Measurements from ENCODE around the gene SIRPB2.

Gene SIRPB2

DNA sequence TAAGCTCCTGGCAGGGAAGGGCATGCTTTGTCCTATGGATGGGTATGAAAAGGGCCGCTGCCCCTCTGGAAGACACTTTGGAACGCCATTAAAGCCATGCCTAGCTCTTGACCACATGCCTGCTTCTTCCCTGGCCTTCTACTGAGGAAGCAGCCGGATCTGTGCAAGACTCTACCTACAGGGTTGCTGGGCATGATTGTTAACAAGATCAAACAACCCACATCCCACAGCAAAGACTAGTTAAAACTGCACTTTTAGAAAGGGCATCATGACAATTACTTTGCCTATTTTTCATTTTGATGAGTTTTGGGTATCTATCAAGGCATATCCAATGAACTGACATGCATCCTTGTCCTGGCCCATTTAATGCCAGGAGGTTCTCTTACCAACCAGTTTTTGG lies 50.1 kb downstream of the SIRPB2 start:
- H3K9me3 ChIP-seq (ENCODE audit: control insufficient read depth, low read length) = no peaks in the 10 kb centered on the region
- no peak overlapping the region for H3K4me3 ChIP-seq (ENCODE audit: extremely low read depth, insufficient read depth, low read length, poor library complexity, severe bottlenecking)
- no peak overlapping the region for H3K27ac ChIP-seq (ENCODE audit: low read depth, low read length, severe bottlenecking)
- 96 to 100% methylated on average over 2 to 3 of the region's 3 CpGs for WGBS, 2 experiments (ENCODE audit: insufficient coverage in 2 of 2)
- H3K4me1 ChIP-seq (ENCODE audit: control insufficient read depth, insufficient read depth, low read length, poor library complexity, severe bottlenecking) = no peaks in the 10 kb centered on the region
- peaks cover 54% of the 10 kb centered on the region for H3K36me3 ChIP-seq (ENCODE audit: control insufficient read depth, insufficient read depth, low read length)

DNA sequence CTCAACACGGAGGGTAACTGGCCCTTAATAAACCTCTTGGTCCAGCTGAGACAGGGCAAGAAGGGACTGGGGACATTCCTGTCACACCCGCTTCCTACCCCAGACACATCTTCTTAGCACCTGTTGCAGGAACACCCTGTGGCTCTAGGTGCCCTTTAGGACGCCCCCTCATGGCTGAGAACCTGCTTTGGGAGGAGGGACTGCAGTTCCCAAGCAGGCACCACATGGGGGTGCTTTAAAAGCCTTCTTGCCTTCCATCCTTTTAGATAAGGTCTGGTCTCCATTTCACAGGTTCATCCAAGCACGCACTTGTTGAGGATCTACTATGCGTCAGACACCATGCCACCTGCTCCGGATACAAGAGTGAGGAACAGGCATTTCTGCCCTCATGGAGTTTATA lies 51.2 kb downstream of the SIRPB2 start:
- Histone ChIP-seq H3K27ac (ENCODE audit: low read depth, low read length, severe bottlenecking) (no peak overlapping the region), H3K36me3 (ENCODE audit: control insufficient read depth, insufficient read depth, low read length) (peaks cover 42% of the 10 kb centered on the region), H3K9me3 (ENCODE audit: control insufficient read depth, low read length) (no peaks in the 10 kb centered on the region), H3K4me3 (ENCODE audit: extremely low read depth, insufficient read depth, low read length, poor library complexity, severe bottlenecking) (no peak overlapping the region), H3K4me1 (ENCODE audit: control insufficient read depth, insufficient read depth, low read length, poor library complexity, severe bottlenecking) (no peaks in the 10 kb centered on the region)
- WGBS, 2 experiments (ENCODE audit: insufficient coverage in 2 of 2) = 81 to 92% methylated on average over 6 of the region's 6 CpGs

DNA sequence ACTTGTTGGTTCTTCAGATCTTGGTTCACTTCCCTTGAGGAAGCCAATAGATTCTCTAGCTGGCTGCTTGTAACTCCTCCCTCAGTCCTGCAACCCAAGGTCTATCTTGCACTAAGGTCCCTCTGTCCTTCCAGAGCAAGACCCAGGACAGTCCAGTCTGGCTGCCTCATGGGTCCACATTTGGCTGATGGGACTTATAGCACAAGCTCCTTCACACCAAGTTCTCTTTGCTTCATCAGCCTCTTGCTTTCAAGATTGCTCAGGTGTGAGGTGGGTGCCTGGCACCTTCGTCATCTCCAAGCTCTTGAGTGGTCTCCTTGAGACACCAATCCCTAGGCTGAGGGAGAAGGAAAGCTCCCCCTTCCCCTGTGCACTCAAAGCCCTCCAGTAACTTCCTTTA lies 52.9 kb downstream of the SIRPB2 start:
- Histone ChIP-seq H3K4me1 (ENCODE audit: control insufficient read depth, insufficient read depth, low read length, poor library complexity, severe bottlenecking) (no peaks in the 10 kb centered on the region), H3K36me3 (ENCODE audit: control insufficient read depth, insufficient read depth, low read length) (peaks cover 26% of the 10 kb centered on the region), H3K27ac (ENCODE audit: low read depth, low read length, severe bottlenecking) (no peak overlapping the region), H3K9me3 (ENCODE audit: control insufficient read depth, low read length) (no peaks in the 10 kb centered on the region), H3K4me3 (ENCODE audit: extremely low read depth, insufficient read depth, low read length, poor library complexity, severe bottlenecking) (no peak overlapping the region)
- 83% methylated on average over 1 of the region's 1 CpG; no CpG with 5 or more reads in 1 of the 2 experiments for WGBS, 2 experiments (ENCODE audit: insufficient coverage in 2 of 2)

DNA sequence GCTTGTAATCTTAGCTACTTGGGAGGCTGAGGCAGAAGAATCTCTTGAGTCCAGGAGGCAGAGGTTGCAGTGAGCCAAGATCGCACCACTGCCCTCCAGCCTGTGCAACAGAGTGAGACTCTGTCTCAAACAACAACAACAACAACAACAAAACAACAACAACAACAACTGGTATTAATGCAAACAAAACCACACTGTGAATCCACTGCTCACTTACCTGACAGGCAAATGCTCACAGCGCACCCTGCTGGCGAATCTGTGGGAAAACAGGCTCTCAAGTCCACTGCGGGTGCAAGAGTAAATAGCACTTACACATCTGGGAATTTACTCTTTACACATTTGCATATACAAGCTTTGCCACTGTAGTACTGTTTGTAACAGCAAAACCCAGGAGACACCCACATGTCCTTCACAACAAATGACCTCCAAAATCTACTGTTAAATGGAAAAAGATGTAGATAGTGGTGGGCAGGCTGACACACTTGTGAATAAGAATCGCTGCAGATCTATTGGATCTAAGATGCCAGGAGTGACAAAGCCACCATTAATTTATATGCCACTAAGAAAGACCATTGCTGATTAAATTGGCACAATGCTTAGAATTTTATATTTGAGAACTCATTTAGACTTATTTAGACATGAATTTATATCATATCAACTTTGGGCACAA lies 53.9 kb downstream of the SIRPB2 start:
- Histone ChIP-seq H3K9me3 (ENCODE audit: control insufficient read depth, low read length) (no peaks in the 10 kb centered on the region), H3K4me1 (ENCODE audit: control insufficient read depth, insufficient read depth, low read length, poor library complexity, severe bottlenecking) (no peaks in the 10 kb centered on the region), H3K4me3 (ENCODE audit: extremely low read depth, insufficient read depth, low read length, poor library complexity, severe bottlenecking) (no peak overlapping the region), H3K36me3 (ENCODE audit: control insufficient read depth, insufficient read depth, low read length) (peaks cover 16% of the 10 kb centered on the region), H3K27ac (ENCODE audit: low read depth, low read length, severe bottlenecking) (no peak overlapping the region)
- WGBS, 2 experiments (ENCODE audit: insufficient coverage in 2 of 2) = 6 to 11% methylated on average over 4 of the region's 5 CpGs

DNA sequence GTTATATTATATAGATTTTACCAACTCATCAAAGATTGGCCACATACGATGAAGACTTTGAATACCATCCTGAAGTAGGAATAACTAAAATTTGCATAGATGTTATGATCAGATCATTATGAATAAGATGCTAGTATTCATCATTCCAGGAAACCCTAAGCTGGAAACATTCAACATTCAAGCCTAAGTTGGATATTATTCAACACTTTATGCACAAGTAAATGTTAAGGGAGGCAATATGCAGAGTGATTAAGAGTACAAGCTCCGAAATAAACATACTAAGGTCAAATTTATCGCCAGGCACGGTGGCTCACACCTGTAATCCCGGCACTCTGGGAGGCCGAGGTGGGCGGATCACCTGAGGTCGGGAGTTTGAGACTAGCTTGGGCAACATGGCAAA lies 55.0 kb downstream of the SIRPB2 start:
- WGBS, 2 experiments (ENCODE audit: insufficient coverage in 2 of 2) = 87 to 98% methylated on average over 5 to 6 of the region's 8 CpGs
- no peak overlapping the region for H3K27ac ChIP-seq (ENCODE audit: low read depth, low read length, severe bottlenecking)
- H3K4me1 ChIP-seq (ENCODE audit: control insufficient read depth, insufficient read depth, low read length, poor library complexity, severe bottlenecking) = no peaks in the 10 kb centered on the region

GRCh38 chr20:1435337-1435699 lies 55.9 kb downstream of the SIRPB2 start:
- H3K4me1 ChIP-seq (ENCODE audit: control insufficient read depth, insufficient read depth, low read length, poor library complexity, severe bottlenecking) = no peaks in the 10 kb centered on the region
- H3K27ac ChIP-seq (ENCODE audit: low read depth, low read length, severe bottlenecking) = no peak overlapping the region

More for the DNA sequence above, 55.0 kb downstream of the SIRPB2 start:
- no peaks in the 10 kb centered on the region for H3K9me3 ChIP-seq (ENCODE audit: control insufficient read depth, low read length)
- no peak overlapping the region for H3K4me3 ChIP-seq (ENCODE audit: extremely low read depth, insufficient read depth, low read length, poor library complexity, severe bottlenecking)
- peaks cover 5% of the 10 kb centered on the region for H3K36me3 ChIP-seq (ENCODE audit: control insufficient read depth, insufficient read depth, low read length)

DNA sequence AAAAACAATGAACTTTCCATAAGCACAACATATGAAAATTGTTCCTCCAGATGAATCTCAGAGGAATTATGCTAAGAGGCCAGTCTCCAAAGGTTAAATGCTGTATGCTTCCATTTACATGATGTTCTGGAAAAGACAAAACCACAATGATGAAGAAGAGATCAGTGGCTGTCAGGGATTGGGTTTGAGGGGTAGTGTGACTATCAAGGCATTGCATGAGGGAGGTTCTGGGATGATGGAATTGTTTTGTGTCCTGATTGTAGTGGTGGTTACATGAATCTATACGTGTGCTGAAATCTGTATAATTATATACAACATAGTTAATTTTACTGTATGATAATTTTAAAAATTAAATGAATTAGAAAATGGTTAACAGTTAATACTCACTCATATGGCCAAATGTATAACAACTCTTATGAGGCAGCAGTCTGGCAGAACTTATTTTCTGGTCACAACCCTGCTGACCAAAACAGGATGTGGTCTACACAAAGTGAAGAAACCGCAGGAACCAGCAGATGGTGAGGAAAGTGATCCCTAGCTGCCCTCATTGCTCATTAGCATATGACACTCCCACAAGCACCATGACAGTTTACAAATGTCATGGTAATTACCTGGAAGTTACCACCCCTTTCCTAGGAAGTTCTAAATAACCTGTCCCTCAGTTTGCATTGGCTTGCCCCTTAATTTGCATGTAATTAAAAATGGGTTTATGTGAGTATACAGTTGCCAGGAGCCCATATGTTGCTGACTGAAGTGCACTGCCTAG lies 56.5 kb downstream of the SIRPB2 start:
- H3K4me1 ChIP-seq (ENCODE audit: control insufficient read depth, insufficient read depth, low read length, poor library complexity, severe bottlenecking) = no peaks in the 10 kb centered on the region
- 100% methylated on average over 1 of the region's 2 CpGs; no CpG with 5 or more reads in 1 of the 2 experiments for WGBS, 2 experiments (ENCODE audit: insufficient coverage in 2 of 2)
- H3K9me3 ChIP-seq (ENCODE audit: control insufficient read depth, low read length) = no peaks in the 10 kb centered on the region
- H3K27ac ChIP-seq (ENCODE audit: low read depth, low read length, severe bottlenecking) = no peak overlapping the region
- H3K36me3 ChIP-seq (ENCODE audit: control insufficient read depth, insufficient read depth, low read length) = no peaks in the 10 kb centered on the region
- H3K4me3 ChIP-seq (ENCODE audit: extremely low read depth, insufficient read depth, low read length, poor library complexity, severe bottlenecking) = no peak overlapping the region

More at GRCh38 chr20:1435337-1435699, 55.9 kb downstream of the SIRPB2 start:
- Histone ChIP-seq H3K9me3 (ENCODE audit: control insufficient read depth, low read length) (no peaks in the 10 kb centered on the region), H3K4me3 (ENCODE audit: extremely low read depth, insufficient read depth, low read length, poor library complexity, severe bottlenecking) (no peak overlapping the region), H3K36me3 (ENCODE audit: control insufficient read depth, insufficient read depth, low read length) (no peaks in the 10 kb centered on the region)

DNA sequence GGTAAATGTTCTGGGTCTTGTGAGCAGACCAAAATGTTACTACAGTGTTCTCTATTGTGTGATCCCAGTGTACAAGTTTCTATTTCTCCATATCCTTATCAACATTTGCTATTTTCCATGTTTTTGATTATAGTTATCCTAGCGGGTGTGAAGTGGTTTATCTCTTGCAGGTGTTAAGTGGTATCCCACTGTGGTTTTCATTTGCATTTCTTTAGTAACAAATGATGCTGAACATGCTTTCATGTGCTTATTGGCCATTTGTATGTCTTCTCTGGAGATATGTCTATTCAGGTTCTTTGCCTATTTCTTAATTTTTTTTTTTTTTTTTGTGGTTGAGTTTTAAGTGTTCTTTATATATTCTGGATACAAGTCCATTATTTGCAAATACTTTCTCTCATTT lies 60.1 kb downstream of the SIRPB2 start:
- H3K36me3 ChIP-seq (ENCODE audit: control insufficient read depth, insufficient read depth, low read length) = no peaks in the 10 kb centered on the region
- no peak overlapping the region for H3K4me3 ChIP-seq (ENCODE audit: extremely low read depth, insufficient read depth, low read length, poor library complexity, severe bottlenecking)
- H3K27ac ChIP-seq (ENCODE audit: low read depth, low read length, severe bottlenecking) = no peak overlapping the region
- peaks cover 9% of the 10 kb centered on the region for H3K4me1 ChIP-seq (ENCODE audit: control insufficient read depth, insufficient read depth, low read length, poor library complexity, severe bottlenecking)
- H3K9me3 ChIP-seq (ENCODE audit: control insufficient read depth, low read length) = no peaks in the 10 kb centered on the region
- WGBS, 2 experiments (ENCODE audit: insufficient coverage in 2 of 2) = no CpG with 5 or more reads among the region's 1 CpG

DNA sequence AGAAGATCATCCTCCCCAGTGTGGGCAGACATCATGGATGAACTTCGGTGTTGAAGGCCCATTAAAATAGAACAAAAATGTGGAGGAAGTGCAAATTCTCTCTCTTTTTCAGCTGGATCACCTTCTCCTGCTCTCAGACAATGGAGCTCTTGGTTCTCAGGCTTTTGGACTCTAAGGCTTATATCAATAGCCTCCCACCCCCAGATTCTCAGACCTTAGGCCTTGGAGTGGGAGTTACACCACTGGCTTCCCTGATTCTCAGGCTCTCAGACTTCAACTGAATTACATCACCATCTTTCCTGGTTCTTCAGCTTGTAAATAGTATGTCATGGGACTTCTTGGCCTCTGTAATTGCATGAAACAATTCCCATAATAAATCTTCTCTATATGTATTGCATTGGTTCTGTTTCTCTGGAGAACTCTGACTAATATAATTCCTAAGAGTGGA lies 61.2 kb downstream of the SIRPB2 start:
- no peak overlapping the region for H3K4me3 ChIP-seq (ENCODE audit: extremely low read depth, insufficient read depth, low read length, poor library complexity, severe bottlenecking)

DNA sequence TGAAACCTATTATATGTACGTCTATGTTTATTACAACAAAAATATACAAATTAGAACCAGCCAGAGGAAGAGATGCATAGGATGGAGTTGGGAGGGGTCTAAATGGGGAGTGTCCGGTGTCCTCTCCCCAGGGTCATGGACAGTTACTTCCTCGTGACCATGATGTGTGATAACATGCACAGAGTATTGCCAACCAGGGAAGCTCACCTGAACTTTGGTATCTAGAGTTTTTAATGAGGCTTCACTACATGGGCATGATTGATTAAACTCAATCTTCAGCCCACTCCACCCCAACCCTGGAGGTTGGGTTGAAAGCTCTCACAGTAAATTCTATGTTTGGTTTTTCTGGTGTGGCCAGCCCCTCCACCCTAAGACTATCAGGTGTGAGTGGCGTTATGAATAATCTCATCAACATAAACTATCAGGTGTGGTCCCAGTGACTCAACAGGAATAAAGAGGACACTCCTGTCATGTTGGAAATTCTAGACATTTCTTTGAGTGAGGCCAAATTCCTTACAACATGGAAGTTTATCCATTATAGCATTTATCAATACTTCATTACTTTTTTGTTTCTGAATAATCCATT lies 62.0 kb downstream of the SIRPB2 start:
- Histone ChIP-seq H3K36me3 (ENCODE audit: control insufficient read depth, insufficient read depth, low read length) (no peaks in the 10 kb centered on the region), H3K4me3 (ENCODE audit: extremely low read depth, insufficient read depth, low read length, poor library complexity, severe bottlenecking) (no peak overlapping the region), H3K9me3 (ENCODE audit: control insufficient read depth, low read length) (no peaks in the 10 kb centered on the region), H3K27ac (ENCODE audit: low read depth, low read length, severe bottlenecking) (no peak overlapping the region), H3K4me1 (ENCODE audit: control insufficient read depth, insufficient read depth, low read length, poor library complexity, severe bottlenecking) (peaks cover 9% of the 10 kb centered on the region)
- WGBS, 2 experiments (ENCODE audit: insufficient coverage in 2 of 2) = 100% methylated on average over 1 to 2 of the region's 4 CpGs

More for the DNA sequence above, 61.2 kb downstream of the SIRPB2 start:
- Histone ChIP-seq H3K27ac (ENCODE audit: low read depth, low read length, severe bottlenecking) (no peak overlapping the region), H3K4me1 (ENCODE audit: control insufficient read depth, insufficient read depth, low read length, poor library complexity, severe bottlenecking) (peaks cover 9% of the 10 kb centered on the region), H3K9me3 (ENCODE audit: control insufficient read depth, low read length) (no peaks in the 10 kb centered on the region), H3K36me3 (ENCODE audit: control insufficient read depth, insufficient read depth, low read length) (no peaks in the 10 kb centered on the region)
- WGBS, 2 experiments (ENCODE audit: insufficient coverage in 2 of 2) = 100% methylated on average over 1 of the region's 1 CpG
